ENCODE measurements around the gene TUBA4B.

TUBA4B gene

GRCh38 chr2:219206328-219207133 is 46.5 kb upstream of the TUBA4B start, which contains the start of gene ZFAND2B (continued):
- TF ChIP-seq, protein P1, sequence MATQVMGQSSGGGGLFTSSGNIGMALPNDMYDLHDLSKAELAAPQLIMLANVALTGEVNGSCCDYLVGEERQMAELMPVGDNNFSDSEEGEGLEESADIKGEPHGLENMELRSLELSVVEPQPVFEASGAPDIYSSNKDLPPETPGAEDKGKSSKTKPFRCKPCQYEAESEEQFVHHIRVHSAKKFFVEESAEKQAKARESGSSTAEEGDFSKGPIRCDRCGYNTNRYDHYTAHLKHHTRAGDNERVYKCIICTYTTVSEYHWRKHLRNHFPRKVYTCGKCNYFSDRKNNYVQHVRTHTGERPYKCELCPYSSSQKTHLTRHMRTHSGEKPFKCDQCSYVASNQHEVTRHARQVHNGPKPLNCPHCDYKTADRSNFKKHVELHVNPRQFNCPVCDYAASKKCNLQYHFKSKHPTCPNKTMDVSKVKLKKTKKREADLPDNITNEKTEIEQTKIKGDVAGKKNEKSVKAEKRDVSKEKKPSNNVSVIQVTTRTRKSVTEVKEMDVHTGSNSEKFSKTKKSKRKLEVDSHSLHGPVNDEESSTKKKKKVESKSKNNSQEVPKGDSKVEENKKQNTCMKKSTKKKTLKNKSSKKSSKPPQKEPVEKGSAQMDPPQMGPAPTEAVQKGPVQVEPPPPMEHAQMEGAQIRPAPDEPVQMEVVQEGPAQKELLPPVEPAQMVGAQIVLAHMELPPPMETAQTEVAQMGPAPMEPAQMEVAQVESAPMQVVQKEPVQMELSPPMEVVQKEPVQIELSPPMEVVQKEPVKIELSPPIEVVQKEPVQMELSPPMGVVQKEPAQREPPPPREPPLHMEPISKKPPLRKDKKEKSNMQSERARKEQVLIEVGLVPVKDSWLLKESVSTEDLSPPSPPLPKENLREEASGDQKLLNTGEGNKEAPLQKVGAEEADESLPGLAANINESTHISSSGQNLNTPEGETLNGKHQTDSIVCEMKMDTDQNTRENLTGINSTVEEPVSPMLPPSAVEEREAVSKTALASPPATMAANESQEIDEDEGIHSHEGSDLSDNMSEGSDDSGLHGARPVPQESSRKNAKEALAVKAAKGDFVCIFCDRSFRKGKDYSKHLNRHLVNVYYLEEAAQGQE (tag by site-specific recombination; IDR thresholded peaks at IDR 0.05), result no peak; the same call in 1 of the 2 replicates
- TF ChIP-seq MYNN (tag by site-specific recombination; IDR thresholded peaks at IDR 0.05; ENCODE audit: borderline replicate concordance) (no peak), ZNF146 (tag by site-specific recombination; IDR thresholded peaks at IDR 0.05) (no peak), ZNF248 (tag by site-specific recombination; IDR thresholded peaks at IDR 0.05) (no peak), ZNF76 (tag by site-specific recombination; IDR thresholded peaks at IDR 0.05; ENCODE audit: borderline replicate concordance, low read depth) (no peak), ZNF19 (tag by site-specific recombination; IDR thresholded peaks at IDR 0.05; ENCODE audit: low read depth) (no peak), ZNF629 (tag by site-specific recombination; IDR thresholded peaks at IDR 0.05) (peak; percentile 47; the same call in 1 of the 2 replicates), ZSCAN16 (tag by site-specific recombination; IDR thresholded peaks at IDR 0.05) (no peak), KLF10 (tag by site-specific recombination; IDR thresholded peaks at IDR 0.05) (0 out of 2 replicates have a peak, but pooled peaks have one; percentile 35), KLF9 (tag by site-specific recombination; IDR thresholded peaks at IDR 0.05; ENCODE audit: low read depth) (peak; percentile 95), ZNF585B (tag by site-specific recombination; IDR thresholded peaks at IDR 0.05) (no peak), ZNF132 (tag by site-specific recombination; IDR thresholded peaks at IDR 0.05; ENCODE audit: borderline replicate concordance) (no peak), ZNF394 (tag by site-specific recombination; IDR thresholded peaks at IDR 0.05; ENCODE audit: borderline replicate concordance) (no peak), YY1 (tag by site-specific recombination; IDR thresholded peaks at IDR 0.05) (no peak), ZNF391 (tag by site-specific recombination; IDR thresholded peaks at IDR 0.05; ENCODE audit: borderline replicate concordance, low read depth) (peak; percentile 33; the same call in 1 of the 2 replicates), ZNF596 (tag by site-specific recombination; IDR thresholded peaks at IDR 0.05) (no peak), RBAK (tag by site-specific recombination; IDR thresholded peaks at IDR 0.05) (no peak), ZNF561 (tag by site-specific recombination; IDR thresholded peaks at IDR 0.05; ENCODE audit: borderline replicate concordance) (0 out of 2 replicates have a peak, but pooled peaks have one; percentile 70), ZNF776 (tag by site-specific recombination; IDR thresholded peaks at IDR 0.05; ENCODE audit: borderline replicate concordance) (no peak), ZNF488 (tag by site-specific recombination; IDR thresholded peaks at IDR 0.05) (no peak), ZFHX2 (tag by site-specific recombination; conservative IDR thresholded peaks at IDR 0.05) (peak; percentile 25; the same call in 1 of the 2 replicates), ZNF610 (tag by site-specific recombination; IDR thresholded peaks at IDR 0.05; ENCODE audit: borderline replicate concordance) (0 out of 2 replicates have a peak, but pooled peaks have one; percentile 30), ZNF214 (tag by site-specific recombination; IDR thresholded peaks at IDR 0.05; ENCODE audit: borderline replicate concordance) (no peak), ZNF426 (tag by site-specific recombination; IDR thresholded peaks at IDR 0.05) (no peak), ZNF623 (tag by site-specific recombination; IDR thresholded peaks at IDR 0.05) (no peak)
- TF ChIP-seq, protein P2, sequence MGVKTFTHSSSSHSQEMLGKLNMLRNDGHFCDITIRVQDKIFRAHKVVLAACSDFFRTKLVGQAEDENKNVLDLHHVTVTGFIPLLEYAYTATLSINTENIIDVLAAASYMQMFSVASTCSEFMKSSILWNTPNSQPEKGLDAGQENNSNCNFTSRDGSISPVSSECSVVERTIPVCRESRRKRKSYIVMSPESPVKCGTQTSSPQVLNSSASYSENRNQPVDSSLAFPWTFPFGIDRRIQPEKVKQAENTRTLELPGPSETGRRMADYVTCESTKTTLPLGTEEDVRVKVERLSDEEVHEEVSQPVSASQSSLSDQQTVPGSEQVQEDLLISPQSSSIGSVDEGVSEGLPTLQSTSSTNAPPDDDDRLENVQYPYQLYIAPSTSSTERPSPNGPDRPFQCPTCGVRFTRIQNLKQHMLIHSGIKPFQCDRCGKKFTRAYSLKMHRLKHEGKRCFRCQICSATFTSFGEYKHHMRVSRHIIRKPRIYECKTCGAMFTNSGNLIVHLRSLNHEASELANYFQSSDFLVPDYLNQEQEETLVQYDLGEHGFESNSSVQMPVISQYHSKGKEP (tag by site-specific recombination; IDR thresholded peaks at IDR 0.05), result no peak
- TF ChIP-seq, protein P3, sequence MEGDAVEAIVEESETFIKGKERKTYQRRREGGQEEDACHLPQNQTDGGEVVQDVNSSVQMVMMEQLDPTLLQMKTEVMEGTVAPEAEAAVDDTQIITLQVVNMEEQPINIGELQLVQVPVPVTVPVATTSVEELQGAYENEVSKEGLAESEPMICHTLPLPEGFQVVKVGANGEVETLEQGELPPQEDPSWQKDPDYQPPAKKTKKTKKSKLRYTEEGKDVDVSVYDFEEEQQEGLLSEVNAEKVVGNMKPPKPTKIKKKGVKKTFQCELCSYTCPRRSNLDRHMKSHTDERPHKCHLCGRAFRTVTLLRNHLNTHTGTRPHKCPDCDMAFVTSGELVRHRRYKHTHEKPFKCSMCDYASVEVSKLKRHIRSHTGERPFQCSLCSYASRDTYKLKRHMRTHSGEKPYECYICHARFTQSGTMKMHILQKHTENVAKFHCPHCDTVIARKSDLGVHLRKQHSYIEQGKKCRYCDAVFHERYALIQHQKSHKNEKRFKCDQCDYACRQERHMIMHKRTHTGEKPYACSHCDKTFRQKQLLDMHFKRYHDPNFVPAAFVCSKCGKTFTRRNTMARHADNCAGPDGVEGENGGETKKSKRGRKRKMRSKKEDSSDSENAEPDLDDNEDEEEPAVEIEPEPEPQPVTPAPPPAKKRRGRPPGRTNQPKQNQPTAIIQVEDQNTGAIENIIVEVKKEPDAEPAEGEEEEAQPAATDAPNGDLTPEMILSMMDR (tag by site-specific recombination; IDR thresholded peaks at IDR 0.05), result peak; percentile 49; the same call in 1 of the 2 replicates
- TF ChIP-seq, protein P4, sequence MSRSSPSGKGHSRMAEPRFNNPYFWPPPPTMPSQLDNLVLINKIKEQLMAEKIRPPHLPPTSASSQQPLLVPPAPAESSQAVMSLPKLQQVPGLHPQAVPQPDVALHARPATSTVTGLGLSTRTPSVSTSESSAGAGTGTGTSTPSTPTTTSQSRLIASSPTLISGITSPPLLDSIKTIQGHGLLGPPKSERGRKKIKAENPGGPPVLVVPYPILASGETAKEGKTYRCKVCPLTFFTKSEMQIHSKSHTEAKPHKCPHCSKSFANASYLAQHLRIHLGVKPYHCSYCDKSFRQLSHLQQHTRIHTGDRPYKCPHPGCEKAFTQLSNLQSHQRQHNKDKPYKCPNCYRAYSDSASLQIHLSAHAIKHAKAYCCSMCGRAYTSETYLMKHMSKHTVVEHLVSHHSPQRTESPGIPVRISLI (tag by site-specific recombination; IDR thresholded peaks at IDR 0.05), result no peak
- TF ChIP-seq, protein P5, sequence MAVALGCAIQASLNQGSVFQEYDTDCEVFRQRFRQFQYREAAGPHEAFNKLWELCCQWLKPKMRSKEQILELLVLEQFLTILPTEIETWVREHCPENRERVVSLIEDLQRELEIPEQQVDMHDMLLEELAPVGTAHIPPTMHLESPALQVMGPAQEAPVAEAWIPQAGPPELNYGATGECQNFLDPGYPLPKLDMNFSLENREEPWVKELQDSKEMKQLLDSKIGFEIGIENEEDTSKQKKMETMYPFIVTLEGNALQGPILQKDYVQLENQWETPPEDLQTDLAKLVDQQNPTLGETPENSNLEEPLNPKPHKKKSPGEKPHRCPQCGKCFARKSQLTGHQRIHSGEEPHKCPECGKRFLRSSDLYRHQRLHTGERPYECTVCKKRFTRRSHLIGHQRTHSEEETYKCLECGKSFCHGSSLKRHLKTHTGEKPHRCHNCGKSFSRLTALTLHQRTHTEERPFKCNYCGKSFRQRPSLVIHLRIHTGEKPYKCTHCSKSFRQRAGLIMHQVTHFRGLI (tag by site-specific recombination; IDR thresholded peaks at IDR 0.05), result no peak

Data from HEK293 (cell line).